ENCODE measurements around the gene NKAIN2. TPM values are rescaled to one million over a fixed set of nuclear protein-coding genes. Genes with fewer than 3 reads are reported as not detected.
"Not testable (repeated sequence)": the region's sequence is repeated elsewhere in the genome, so short reads cannot be mapped to it uniquely, and the experiment has no call there.

Gene NKAIN2
- total RNA-seq, 2 experiments from 2014 or later = not detected

DNA sequence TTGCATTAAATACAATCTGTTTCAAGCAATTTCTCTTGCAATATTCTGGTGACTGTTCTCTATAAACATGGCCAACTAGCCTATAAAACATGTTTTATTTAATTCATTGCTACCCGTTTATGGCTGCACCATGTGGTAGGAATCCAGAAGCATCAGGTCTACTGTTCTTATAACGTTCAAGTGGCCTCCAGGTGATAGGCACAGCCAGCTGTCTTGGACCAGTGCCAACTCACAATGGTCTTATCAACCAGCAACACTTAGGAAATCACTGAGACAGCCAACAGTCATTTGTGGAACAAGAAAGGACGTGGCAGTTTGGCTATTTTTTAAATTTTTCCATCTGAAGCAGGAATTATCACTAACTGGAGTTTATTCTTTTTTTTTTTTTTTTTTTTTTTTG is 193.6 kb downstream of the NKAIN2 start:
- no peak overlapping the region for H3K27ac Mint-ChIP-seq

DNA sequence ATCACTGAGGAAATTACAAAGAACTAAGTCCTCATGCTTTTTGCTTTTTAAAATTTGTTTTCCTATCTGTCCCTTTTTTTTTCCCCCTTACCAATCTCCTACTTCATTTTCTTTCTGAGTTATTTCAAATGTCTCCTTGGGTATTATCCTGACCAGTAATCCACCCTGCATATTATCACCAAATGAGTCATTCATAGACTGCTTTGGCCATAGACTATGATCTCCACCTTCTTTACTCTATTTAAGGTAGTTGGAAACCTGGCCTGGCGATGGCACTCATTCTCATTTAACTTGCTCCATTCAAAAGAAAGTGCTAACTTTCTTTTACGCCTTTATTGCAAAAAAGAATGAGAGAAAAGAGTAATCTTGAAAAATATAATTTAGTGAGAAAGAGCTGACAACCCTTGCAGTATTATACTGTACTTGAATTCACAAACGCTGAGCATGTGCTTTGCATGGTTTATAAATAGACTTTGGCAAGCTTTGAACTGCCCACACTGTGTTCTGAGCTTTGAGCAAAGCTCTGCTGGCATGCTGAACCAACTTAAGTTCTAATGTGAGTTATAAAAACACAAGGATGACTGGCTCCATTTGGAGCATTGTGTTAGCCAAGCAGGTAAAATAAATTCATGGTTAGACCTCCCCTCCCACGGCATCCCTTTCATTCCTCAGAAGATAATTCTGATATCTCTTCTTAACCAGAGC is 198.9 kb downstream of the NKAIN2 start:
- Mint-ChIP-seq H3K27me3 (no peaks in the 10 kb centered on the region), H3K4me1 (no peaks in the 10 kb centered on the region), H3K27ac (no peak overlapping the region), H3K9me3 (no peaks in the 10 kb centered on the region), H3K36me3 (no peaks in the 10 kb centered on the region), H3K4me3 (no peak overlapping the region)
- no peak for DNase-seq

More for the DNA sequence above, 193.6 kb downstream of the NKAIN2 start:
- no peak for DNase-seq
- no peaks in the 10 kb centered on the region for H3K27me3 Mint-ChIP-seq
- no peaks in the 10 kb centered on the region for H3K9me3 Mint-ChIP-seq
- no peaks in the 10 kb centered on the region for H3K36me3 Mint-ChIP-seq
- H3K4me3 Mint-ChIP-seq = no peak overlapping the region
- no peaks in the 10 kb centered on the region for H3K4me1 Mint-ChIP-seq

DNA sequence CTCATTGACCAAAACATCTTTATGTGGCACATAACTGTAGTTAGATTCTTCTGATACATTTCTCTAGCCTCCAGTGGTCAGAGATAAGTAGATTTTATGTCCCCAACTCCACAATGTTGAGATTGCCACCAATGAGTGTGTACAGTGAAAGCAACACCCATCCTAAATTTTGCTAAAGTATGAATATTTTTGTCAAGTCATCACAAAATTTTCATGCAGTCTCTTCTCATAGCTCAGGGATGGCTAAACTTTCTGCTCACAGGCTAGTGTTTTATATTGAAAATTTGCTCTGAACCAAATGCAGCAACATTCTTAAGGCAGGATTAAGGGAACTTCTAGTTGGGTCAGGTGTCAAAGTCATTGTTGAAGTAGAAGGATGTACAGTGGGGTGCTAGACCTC is 203.6 kb downstream of the NKAIN2 start:
- no peaks in the 10 kb centered on the region for H3K36me3 Mint-ChIP-seq
- H3K4me3 Mint-ChIP-seq = no peak overlapping the region
- no peaks in the 10 kb centered on the region for H3K9me3 Mint-ChIP-seq
- H3K4me1 Mint-ChIP-seq = no peaks in the 10 kb centered on the region
- no peaks in the 10 kb centered on the region for H3K27me3 Mint-ChIP-seq
- H3K27ac Mint-ChIP-seq = no peak overlapping the region
- no peak for DNase-seq

DNA sequence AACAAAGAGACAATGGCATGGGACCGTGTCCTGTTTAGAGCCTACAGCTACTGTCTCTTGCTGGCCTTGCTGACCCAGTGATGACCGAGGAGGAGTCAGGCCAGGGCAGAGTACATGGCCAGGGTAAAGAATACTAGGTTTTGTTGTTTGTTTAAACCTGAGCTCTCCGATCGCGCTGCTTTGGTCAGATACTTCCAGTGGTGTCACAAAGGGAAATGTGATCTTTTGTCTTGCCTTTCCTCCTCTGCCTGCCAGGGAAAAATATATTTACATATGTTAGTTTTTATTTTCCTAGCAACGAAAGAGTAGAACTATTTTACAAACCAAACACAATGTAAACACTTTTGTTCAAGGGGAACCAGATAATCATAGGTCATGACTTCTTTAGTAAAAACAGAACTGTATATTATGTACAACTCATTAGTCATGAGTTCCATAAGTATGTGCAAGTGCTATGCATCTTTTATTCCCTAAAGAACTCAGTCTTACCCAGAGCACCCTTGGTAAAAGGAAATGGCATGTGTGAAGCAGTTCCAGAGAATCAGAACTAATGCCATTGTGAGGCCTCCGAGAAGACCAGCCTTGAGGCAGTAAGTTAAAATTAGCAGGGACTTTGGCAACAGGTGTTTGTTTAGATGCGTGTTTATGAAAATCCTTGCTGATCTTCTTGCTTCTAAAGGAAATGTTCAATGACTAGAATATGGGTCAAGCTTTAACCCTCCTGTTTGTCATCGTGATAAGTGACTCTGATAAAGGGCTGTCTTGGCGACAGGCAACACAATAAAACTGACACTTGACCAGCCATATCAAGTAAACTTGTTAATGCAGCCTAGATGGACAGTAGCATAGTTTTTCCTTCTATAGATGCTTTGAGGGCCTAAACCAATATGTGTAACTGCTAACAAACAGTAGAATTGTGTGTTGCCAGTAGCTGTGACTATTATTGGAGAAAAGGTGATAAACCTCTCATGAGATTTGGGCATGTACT is 204.6 kb downstream of the NKAIN2 start:
- no peaks in the 10 kb centered on the region for H3K27me3 Mint-ChIP-seq
- H3K9me3 Mint-ChIP-seq = no peaks in the 10 kb centered on the region
- no peak overlapping the region for H3K27ac Mint-ChIP-seq
- no peak overlapping the region for H3K4me3 Mint-ChIP-seq
- no peak for DNase-seq
- H3K36me3 Mint-ChIP-seq = no peaks in the 10 kb centered on the region
- no peaks in the 10 kb centered on the region for H3K4me1 Mint-ChIP-seq

DNA sequence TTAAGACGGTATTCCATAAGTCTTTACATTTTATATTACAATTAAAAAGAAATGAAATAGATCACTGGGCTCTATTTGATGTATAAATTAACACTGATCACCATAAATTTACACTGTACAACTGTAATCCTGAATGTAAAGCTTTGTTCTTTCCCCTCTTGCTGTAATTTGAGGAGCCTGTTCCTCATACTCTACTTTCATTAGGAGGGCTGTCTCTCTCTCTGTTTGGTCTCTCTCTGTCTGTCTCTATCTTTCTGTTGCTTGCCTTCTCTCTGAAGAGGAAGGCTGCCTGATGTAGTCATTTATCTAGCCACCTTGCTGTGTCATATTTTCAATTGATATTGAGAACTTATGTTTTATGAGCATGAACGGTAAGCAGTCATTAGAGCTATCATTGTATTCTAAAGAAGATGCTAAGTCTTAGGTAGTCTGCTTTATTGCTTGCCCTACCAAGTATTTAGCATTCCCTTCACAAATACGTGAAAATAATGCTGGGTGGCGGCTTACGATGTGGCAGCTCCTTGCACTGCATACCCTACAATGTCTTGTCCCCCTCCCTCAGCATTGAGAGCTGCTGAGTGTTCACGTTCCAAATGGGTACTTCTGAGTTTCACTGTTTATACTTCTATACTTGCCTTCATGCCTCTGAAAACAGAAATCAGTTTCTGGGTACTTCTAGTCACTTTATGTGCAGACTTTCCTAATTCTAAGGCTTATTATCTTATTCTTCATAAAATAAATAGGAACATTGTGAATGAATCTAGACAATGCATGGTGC is 205.5 kb downstream of the NKAIN2 start:
- Mint-ChIP-seq H3K27me3 (no peaks in the 10 kb centered on the region), H3K4me3 (no peak overlapping the region), H3K4me1 (no peaks in the 10 kb centered on the region), H3K27ac (no peak overlapping the region), H3K9me3 (no peaks in the 10 kb centered on the region), H3K36me3 (no peaks in the 10 kb centered on the region)
- DNase-seq = no peak

DNA sequence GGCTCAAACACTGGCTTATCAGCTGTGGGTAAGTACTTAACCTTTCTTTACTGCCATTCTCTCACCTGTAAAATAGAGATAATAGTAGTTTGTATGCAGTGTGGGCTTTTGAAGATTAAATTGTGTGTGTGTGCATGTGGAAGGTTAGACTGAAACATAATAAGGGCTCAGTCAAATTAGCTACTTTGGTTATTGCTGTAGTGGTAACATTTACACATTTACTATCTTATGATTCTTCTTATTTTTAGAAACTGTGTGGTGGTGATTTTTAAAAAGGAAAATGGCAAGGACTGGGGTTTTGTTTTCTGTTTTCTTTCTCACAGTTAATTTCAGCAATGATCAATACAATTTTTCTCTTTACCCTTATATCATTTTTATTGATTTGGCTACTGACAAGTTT is 206.9 kb downstream of the NKAIN2 start:
- no peaks in the 10 kb centered on the region for H3K27me3 Mint-ChIP-seq
- no peak for DNase-seq
- no peaks in the 10 kb centered on the region for H3K9me3 Mint-ChIP-seq
- H3K4me1 Mint-ChIP-seq = no peaks in the 10 kb centered on the region
- H3K36me3 Mint-ChIP-seq = no peaks in the 10 kb centered on the region
- H3K4me3 Mint-ChIP-seq = no peak overlapping the region
- no peak overlapping the region for H3K27ac Mint-ChIP-seq

DNA sequence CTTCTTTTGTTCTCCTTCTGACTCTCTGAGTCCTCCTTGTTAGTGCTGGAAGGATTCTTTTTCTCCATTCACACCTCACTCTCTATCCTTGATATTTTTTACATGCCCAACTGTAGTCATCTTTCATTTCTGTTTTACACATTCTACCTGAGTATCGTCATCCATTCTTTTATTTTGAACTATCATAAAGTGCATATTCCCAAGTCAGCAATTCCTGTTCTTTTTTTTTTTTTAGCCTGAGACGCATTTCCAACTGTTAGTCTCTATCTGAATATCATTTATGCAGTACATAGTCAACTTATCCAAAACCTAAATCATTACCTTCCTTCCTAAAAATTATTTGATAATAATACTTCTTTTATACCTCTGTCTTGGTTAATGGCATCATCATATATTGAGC is 207.5 kb downstream of the NKAIN2 start:
- no peaks in the 10 kb centered on the region for H3K4me1 Mint-ChIP-seq
- no peaks in the 10 kb centered on the region for H3K36me3 Mint-ChIP-seq
- no peak for DNase-seq
- H3K9me3 Mint-ChIP-seq = no peaks in the 10 kb centered on the region
- H3K27ac Mint-ChIP-seq = no peak overlapping the region
- no peak overlapping the region for H3K4me3 Mint-ChIP-seq
- no peaks in the 10 kb centered on the region for H3K27me3 Mint-ChIP-seq

DNA sequence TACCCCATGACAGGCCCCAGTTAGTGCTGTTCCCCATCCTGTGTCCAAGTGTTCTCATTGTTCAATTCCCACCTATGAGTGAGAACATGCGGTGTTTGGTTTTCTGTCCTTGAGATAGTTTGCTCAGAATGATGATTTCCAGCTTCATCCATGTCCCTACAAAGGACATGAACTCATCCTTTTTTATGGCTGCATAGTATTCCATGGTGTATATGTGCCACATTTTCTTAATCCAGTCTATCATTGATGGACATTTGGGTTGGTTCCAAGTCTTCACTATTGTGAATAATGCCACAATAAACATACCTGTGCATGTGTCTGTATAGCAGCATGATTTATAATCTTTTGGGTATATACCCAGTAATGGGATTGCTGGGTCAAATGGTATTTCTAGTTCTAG is 218.4 kb downstream of the NKAIN2 start:
- not testable (repeated sequence) for H3K27ac Mint-ChIP-seq, H3K4me1 Mint-ChIP-seq, H3K9me3 Mint-ChIP-seq, H3K36me3 Mint-ChIP-seq, DNase-seq, H3K4me3 Mint-ChIP-seq, H3K27me3 Mint-ChIP-seq

DNA sequence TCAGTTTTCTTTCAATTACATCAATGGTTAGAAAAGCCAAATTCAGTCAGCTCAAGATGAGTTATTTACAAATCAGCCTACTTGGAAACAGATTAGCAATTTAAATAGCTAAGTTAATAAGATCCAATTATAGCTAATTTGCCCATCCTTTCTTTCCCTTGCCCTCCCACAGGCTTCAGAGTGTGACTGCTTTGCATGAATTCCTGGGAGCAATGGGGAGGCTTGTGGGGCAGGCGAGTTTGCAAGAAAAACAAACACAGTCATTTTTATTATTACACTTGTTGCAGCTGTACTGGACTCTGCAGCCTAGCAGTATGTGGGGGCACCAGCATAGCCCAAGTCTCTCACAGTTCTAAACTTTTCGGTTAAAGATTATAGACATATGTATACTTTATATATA is 219.0 kb downstream of the NKAIN2 start:
- no peak overlapping the region for H3K4me3 Mint-ChIP-seq
- H3K9me3 Mint-ChIP-seq = peaks cover 1% of the 10 kb centered on the region
- H3K4me1 Mint-ChIP-seq = no peaks in the 10 kb centered on the region
- no peak for DNase-seq
- H3K36me3 Mint-ChIP-seq = no peaks in the 10 kb centered on the region
- no peaks in the 10 kb centered on the region for H3K27me3 Mint-ChIP-seq
- H3K27ac Mint-ChIP-seq = no peak overlapping the region

DNA sequence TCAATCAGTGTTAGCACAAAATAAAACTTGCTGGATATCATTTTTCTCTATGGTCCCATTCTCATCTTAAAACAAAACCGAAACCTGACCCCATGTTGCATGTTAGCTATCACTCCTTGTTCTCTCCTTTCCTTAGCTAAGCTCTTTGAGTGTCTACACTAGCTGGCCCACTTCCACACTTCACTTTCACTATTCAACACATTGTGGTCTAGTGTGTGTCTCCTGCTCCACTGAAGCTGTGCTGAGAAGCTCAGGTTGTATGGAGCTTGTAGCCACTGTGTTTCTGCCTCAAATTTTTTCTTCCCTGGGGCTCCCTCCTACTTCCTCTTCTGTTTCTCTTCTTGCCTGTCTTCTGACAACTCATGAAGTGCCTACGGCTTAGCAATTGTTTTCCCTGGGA is 223.0 kb downstream of the NKAIN2 start:
- no peaks in the 10 kb centered on the region for H3K4me1 Mint-ChIP-seq
- DNase-seq = no peak
- H3K36me3 Mint-ChIP-seq = no peaks in the 10 kb centered on the region
- H3K27ac Mint-ChIP-seq = no peak overlapping the region
- H3K9me3 Mint-ChIP-seq = peaks cover 3% of the 10 kb centered on the region
- no peaks in the 10 kb centered on the region for H3K27me3 Mint-ChIP-seq
- no peak overlapping the region for H3K4me3 Mint-ChIP-seq

DNA sequence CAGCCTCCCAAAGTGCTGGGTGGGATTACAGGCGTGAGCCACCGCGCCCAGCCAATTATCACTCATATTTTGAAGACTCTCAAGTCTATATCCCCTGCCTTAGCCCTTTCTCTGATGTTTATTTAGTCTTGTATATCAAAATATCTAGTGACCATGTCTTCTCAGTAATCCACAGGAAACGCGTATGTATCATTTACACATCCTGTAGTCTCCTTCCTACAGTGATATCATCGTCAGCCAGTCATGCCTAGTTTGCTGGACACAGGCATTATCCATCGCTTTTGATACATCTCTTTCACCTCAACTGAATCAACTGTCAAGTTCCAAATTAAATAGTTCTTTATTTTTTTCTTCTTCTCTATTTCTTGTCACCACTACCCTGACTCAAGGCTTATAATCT is 223.7 kb downstream of the NKAIN2 start:
- Mint-ChIP-seq H3K4me3 (no peak overlapping the region), H3K4me1 (no peaks in the 10 kb centered on the region), H3K36me3 (no peaks in the 10 kb centered on the region), H3K27ac (no peak overlapping the region), H3K27me3 (no peaks in the 10 kb centered on the region), H3K9me3 (peaks cover 3% of the 10 kb centered on the region)
- no peak for DNase-seq

DNA sequence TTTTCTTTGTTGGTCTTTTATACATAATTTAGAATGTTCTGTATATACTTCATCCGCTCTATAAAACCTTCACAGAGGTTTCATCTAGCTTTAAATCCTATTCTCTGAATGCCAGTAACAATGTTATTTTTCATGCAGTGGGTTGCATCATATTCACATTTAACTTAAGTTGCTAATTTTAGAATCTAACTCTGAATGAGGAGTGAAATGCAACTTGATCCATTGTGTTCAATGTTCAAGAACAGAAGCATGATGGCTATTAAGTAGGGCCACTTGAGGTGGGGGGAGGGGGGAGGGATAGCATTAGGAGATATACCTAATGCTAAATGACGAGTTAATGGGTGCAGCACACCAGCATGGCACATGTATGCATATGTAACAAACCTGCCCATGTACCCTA is 224.5 kb downstream of the NKAIN2 start:
- no peak for DNase-seq
- H3K36me3 Mint-ChIP-seq = no peaks in the 10 kb centered on the region
- no peaks in the 10 kb centered on the region for H3K4me1 Mint-ChIP-seq
- H3K27me3 Mint-ChIP-seq = no peaks in the 10 kb centered on the region
- no peak overlapping the region for H3K4me3 Mint-ChIP-seq
- peaks cover 3% of the 10 kb centered on the region for H3K9me3 Mint-ChIP-seq
- H3K27ac Mint-ChIP-seq = no peak overlapping the region

DNA sequence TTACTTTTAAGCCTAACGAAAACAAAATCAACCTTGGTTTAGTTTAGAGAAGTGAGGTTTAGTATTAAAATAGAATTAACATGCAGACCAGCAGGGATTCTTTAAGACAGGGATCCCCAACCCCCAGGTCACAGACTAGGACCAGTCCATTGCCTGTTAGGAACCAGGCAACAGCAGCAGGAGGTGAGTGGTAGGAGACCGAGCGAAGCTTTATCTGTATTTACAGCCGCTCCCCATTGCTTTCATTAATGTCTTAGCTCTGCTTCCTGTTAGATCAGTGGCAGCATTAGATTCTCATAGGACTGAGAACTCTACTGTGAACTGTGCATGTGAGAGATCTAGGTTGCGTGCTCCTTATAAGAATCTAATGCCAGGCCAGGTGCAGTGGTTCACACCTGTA is 225.9 kb downstream of the NKAIN2 start:
- Mint-ChIP-seq H3K9me3 (peaks cover 3% of the 10 kb centered on the region), H3K27me3 (no peaks in the 10 kb centered on the region), H3K36me3 (no peaks in the 10 kb centered on the region), H3K4me3 (no peak overlapping the region), H3K4me1 (no peaks in the 10 kb centered on the region), H3K27ac (no peak overlapping the region)
- no peak for DNase-seq

DNA sequence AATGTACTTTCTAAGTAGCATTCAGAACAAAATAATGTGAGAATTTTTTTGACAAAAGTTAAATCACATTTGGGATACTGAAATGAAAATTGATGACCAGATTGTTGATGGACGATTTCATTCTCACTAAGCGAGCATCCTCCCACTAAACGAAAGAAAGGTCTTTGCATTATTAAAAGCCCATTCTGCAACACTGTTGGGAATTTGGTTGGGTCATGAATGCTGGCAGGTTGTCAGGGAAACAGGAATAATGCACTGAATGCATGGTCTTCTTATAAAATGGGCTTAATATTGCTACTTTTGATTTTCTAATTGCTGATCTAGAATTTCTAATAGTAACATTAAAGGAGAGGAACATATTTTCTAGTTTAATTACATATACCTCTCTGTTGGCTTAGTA is 229.8 kb downstream of the NKAIN2 start:
- Mint-ChIP-seq H3K27ac (no peak overlapping the region), H3K36me3 (no peaks in the 10 kb centered on the region), H3K4me3 (no peak overlapping the region), H3K27me3 (no peaks in the 10 kb centered on the region), H3K9me3 (peaks cover 1% of the 10 kb centered on the region), H3K4me1 (no peaks in the 10 kb centered on the region)
- no peak for DNase-seq

DNA sequence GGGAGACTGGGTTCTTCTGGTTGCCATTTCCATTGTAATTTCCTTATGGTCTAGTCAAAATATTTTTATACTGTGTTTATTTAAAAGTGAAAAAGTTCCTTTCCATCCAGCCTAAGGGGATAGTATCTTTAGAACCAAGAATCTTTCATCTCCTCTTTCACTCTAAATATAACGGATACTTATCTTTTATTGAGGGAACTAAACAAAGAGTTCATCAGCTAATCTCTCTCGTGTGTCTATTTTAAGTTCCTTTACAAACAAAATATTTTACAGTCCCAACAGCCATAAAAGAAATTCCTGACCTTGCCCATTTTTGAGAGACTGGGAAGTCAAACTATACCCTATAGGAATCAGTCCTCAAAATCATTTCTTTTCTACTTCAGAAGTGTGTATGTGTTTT is 232.7 kb downstream of the NKAIN2 start:
- Mint-ChIP-seq H3K4me1 (no peaks in the 10 kb centered on the region), H3K27ac (no peak overlapping the region), H3K27me3 (no peaks in the 10 kb centered on the region), H3K36me3 (no peaks in the 10 kb centered on the region), H3K9me3 (no peaks in the 10 kb centered on the region), H3K4me3 (no peak overlapping the region)
- DNase-seq = no peak
